ENCODE measurements around the gene LIPC. TPM values are rescaled to one million over a fixed set of nuclear protein-coding genes. Genes with fewer than 3 reads are reported as not detected.

The LIPC gene
- total RNA-seq, 2 donors from 2014 or later = 0.50 to 0.68 TPM

DNA sequence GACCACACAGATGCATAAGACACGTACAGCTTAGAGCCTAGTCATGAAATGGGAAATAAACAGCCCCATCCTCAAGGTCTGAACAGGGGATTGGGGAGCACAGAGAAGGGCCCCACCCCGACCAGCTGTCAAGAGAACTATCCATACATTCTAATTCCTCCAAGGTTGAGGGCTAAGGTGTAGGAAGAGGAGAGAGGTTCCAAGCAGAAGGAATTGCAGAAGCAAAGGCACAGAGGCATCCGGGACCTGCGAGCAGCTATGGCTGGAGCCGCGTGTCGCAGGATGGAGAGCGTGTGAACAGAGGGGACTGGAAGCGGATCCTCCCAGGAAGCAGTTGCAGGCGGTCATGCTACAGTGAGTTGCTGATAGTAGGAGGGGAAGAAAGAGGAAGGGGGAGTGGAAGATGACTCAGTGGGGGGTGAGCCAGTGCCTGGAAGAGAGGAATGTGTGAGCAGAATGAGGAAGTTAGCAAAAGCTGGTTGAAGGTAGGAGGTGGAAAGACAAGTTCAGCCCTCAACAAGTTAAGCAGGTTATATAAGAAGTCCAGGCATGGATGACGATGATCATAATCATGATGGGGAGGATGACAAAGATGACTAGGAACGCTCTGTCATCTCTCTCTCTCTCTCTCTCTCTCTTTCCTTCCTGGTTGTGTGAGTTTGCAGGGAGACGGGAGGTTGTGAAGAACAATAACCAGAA is 89.7 kb downstream of the LIPC start:
- intact Hi-C loops (cut with DNase I) = no loop called here
- DNase-seq (peak; percentile 57), ATAC-seq (peak in 1 of 2 donors; percentile 87)

- ATAC-seq (peak; percentile 46 to 71), DNase-seq (no peak)
- intact Hi-C loops (cut with DNase I) = no loop called here
Observed at GRCh38 chr15:58522391-58522790, 90.6 kb downstream of the LIPC start.

DNA sequence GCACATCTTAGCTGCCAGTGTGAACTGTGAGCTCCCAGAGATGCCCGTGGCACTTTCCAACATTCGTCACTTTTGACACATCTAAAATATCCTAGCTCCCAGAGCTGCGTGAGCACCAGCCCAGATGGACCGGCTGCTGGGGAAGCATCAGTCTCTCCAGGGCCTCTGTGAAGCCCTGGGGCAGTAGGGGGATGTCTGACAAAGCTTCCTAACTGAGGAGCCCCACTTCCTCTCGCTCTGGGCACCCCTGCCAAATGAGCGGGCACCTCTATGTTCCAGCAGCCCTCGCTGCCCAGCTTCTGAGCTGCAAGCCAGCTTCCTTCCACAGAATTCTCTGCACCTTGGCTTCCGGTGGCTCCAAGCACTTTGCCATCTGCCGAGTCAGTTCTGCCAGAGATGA is 91.1 kb downstream of the LIPC start:
- no peak for DNase-seq
- ATAC-seq = peak in 1 of 2 donors; percentile 36

GRCh38 chr15:58523634-58524033 is 91.8 kb downstream of the LIPC start:
- DNase-seq = no peak
- ATAC-seq = no peak
- intact Hi-C loops (cut with DNase I) = no loop called here

More for the DNA sequence above, 91.1 kb downstream of the LIPC start:
- intact Hi-C loops (cut with DNase I) = no loop called here

DNA sequence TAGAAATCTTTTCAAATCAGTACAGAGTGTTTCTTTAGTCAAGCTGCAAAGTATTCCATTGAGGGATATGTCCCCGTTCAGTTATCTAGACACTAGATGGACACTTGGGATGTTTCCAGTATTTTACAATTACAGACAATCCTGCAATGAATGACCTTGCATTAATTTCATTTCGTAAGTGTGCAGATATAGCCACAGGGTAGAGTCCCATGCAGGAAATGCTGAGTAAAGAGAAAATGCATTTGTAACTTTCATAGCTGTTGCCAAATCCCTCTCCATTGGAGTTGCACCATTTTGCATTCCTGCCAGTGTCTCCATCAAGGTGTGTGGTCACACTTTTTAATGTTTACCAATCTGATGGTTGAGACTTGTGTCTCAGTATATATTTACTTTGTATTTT is 92.5 kb downstream of the LIPC start:
- intact Hi-C loops (cut with DNase I) = no loop called here
- ATAC-seq = peak; percentile 11 to 29
- no peak for DNase-seq

- no peak for DNase-seq
- intact Hi-C loops (cut with DNase I) = no loop called here
- ATAC-seq = no peak
Observed at GRCh38 chr15:58525991-58526421, 94.2 kb downstream of the LIPC start.

GRCh38 chr15:58526647-58527192 is 94.9 kb downstream of the LIPC start:
- intact Hi-C loops (cut with DNase I) = no loop called here
- peak in 1 of 2 donors; percentile 8 for ATAC-seq
- DNase-seq = no peak

- intact Hi-C loops (cut with DNase I) = no loop called here
- ATAC-seq (no peak), DNase-seq (no peak)
Observed at GRCh38 chr15:58527573-58528187, 95.9 kb downstream of the LIPC start.

GRCh38 chr15:58528188-58528870 is 96.5 kb downstream of the LIPC start:
- ATAC-seq (peak; percentile 71 to 81), DNase-seq (no peak)
- intact Hi-C loops (cut with DNase I) = no loop called here

DNA sequence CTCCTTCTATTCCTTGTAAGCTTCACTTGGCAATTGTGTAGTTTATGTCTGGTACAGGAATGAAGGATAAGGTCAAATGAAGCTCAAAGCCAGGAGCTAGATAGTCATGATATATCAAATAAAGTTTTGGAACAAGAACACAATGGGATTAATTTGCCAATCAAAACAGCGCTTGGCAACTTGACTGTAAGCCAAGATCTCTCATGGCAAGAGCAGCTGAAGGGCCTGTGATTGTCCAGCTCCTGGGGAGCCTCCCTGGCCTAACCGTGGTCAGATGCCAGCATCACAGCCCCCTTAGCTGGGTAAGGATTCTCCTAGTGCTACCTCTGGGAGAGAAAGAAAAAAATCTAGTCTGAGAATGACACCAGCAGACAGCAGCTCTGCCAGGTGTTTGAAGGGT is 97.2 kb downstream of the LIPC start:
- intact Hi-C loops (cut with DNase I) = no loop called here
- no peak for DNase-seq
- peak in 1 of 2 donors; percentile 26 for ATAC-seq

GRCh38 chr15:58530056-58530590 is 98.3 kb downstream of the LIPC start:
- ATAC-seq (no peak), DNase-seq (no peak)
- intact Hi-C loops (cut with DNase I) = no loop called here

DNA sequence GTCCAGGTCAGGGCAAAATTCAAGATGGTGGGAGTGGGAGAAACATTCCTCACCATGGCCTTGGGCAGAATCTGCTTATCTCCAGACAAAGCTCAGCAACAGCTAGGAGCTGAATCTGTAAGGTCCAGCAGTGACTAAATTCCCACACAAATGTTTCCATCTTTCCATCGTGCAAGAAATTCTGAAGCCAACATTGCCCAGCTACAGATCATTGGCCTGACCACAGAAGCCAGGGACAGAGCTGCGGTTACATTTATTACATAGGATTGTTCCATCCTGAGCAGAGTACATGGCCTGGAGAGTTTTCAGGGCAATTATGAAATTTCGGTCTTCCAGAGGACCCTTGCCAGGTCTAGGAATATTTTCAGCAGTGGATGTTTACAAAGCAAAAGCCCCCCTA is 100.3 kb downstream of the LIPC start:
- ATAC-seq (no peak), DNase-seq (no peak)
- intact Hi-C loops (cut with DNase I) = no loop called here

DNA sequence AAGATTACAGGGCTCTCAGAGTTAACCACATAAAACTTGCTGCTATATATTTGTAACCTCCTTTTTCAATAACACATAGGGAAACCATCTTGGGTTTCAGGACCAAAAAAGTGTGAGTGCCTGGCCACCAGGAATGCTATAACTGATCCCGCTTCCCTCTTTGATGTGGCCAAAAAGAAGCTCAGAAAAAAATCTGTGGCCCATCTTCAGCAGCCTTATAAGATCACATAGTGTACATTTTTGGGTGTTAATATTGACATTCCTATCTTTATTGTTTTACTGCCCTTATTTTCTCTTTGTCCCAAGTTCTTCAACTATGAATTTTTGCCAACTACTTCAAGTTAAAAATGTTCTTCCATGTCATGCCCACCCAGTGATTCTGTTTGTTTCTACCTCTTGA is 102.8 kb downstream of the LIPC start:
- ATAC-seq = no peak
- intact Hi-C loops (cut with DNase I) = no loop called here
- DNase-seq = no peak

- no peak for ATAC-seq
- intact Hi-C loops (cut with DNase I) = no loop called here
- DNase-seq = no peak
Observed at GRCh38 chr15:58535337-58535736, 103.5 kb downstream of the LIPC start.

GRCh38 chr15:58535894-58536293 is 104.1 kb downstream of the LIPC start:
- intact Hi-C loops (cut with DNase I) = no loop called here
- ATAC-seq (no peak), DNase-seq (no peak)

DNA sequence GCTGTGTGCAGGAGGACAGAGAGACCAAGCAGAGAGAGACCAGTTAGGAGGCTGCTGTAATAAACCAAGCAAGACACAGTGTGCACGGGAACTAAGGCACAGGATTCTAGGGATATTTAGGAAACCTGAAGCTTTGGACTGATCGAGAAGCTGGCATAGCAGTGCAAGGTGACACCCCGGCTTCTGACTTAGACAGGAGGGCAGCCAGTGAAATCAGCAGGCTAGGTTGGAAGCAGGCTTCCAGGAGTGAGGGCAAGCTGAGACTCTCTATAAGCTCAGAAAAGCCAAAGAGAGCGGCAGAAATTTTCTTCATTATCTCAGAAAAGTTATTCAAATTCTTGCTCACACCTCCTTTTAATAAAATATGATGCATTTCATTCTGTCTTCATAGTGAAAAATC is 104.6 kb downstream of the LIPC start:
- DNase-seq (no peak), ATAC-seq (no peak)
- intact Hi-C loops (cut with DNase I) = no loop called here

DNA sequence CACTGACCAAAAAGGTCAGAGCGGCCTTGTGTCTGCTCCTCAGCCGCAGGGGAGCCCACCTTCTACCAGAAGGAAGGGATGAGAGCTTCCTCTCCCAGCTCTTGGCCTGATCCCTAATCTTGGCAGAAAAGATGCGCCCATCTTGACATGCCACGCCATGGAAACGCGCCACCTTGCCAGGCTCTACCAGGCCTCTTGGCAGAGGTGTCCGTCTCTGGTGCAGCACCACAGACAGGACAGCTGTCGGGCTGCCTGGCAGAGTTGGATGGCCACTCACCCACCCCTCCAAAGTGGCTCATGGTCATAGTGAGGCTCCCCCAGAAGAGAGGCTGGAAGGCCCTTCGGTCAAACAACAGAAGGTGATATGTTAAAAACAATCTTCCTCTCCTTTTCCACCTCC is 105.2 kb downstream of the LIPC start:
- intact Hi-C loops (cut with DNase I) = no loop called here
- ATAC-seq (no peak), DNase-seq (no peak)

DNA sequence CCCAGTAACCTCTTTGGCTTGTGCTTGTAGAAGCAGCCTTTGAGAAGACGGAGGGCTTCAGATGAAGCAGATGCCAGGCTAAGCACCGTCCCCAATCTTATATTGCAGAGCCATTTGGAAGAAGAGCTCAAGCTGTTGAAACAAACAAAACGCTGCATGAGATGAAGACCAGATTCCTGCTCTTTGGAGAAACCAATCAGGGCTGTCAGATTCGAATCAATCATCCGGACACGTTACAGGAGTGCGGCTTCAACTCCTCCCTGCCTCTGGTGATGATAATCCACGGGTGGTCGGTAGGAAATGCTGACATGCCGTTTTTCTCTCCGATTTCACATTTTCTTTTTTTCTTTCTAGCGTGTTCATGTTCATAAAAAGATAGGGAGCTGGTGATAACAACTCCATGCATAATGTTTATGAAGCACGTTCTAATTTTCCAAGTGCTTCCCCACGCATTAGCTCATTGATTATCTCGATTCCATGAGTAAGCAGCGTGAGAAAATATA is 106.5 kb downstream of the LIPC start:
- intact Hi-C loops (cut with DNase I) = no loop called here
- no peak for ATAC-seq
- DNase-seq = no peak

GRCh38 chr15:58538901-58539300 is 107.1 kb downstream of the LIPC start:
- DNase-seq (no peak), ATAC-seq (no peak)
- intact Hi-C loops (cut with DNase I) = no loop called here

DNA sequence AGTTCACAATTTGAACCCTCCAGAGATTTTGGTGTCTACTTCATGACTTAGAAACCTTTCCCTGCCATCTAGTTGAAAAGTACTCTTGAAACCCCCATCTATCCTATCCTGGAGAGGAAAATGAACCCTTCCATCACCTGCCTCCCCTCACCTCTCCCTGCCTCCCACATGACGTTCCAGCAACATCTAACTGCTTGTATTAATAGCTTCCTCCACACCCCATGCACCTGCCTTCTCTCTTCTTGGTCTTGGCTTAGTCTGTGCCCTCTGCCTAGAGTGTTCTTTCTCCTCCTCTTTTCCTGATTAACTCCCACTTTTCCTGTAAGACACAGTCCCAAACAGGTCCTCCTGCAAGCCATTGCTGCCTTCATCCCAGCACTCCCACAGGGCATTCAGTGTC is 107.8 kb downstream of the LIPC start:
- DNase-seq = no peak
- ATAC-seq = no peak
- intact Hi-C loops (cut with DNase I) = no loop called here
